H1 (cell line): ENCODE results near the gene CYREN.

Experiments used
- CEBPB ChIP-seq: IDR thresholded peaks from 2 replicates; pipeline ENCODE4 v1.6.1; 2012; ENCODE audit warnings: low read depth, low read length
- CTCF ChIP-seq, 3 experiments: IDR thresholded peaks; 1 replicate in 2 of 3; 2 replicates in 1 of 3; pipeline versions ENCODE4 v1.5.1 to v1.6.1; 2011; ENCODE audit warnings: low read length in 3 of 3, mild to moderate bottlenecking in 3 of 3, inconsistent platforms in 2 of 3, low read depth in 1 of 3, moderate library complexity in 1 of 3; ENCODE audit not compliant: insufficient read depth in 1 of 3; ENCODE audit errors: control extremely low read depth in 1 of 3
- EGR1 ChIP-seq: IDR thresholded peaks from 2 replicates; pipeline ENCODE4 v1.6.1; 2011; ENCODE audit warnings: low read depth, low read length, borderline replicate concordance
- EP300 ChIP-seq, 2 experiments: IDR thresholded peaks; 1 replicate in 1 of 2; 2 replicates in 1 of 2; pipeline ENCODE4 v1.6.1; 2011 to 2012; ENCODE audit warnings: low read depth in 2 of 2, low read length in 2 of 2, mild to moderate bottlenecking in 2 of 2, borderline replicate concordance in 1 of 2, inconsistent platforms in 1 of 2, moderate library complexity in 1 of 2
- HDAC2 ChIP-seq, 2 experiments: fragments of 300-600 bp in 1 of 2; sonication (generic) in 1 of 2; IDR thresholded peaks; 2 replicates each; pipeline ENCODE4 v1.6.1; 2011 to 2012; ENCODE audit warnings: low read depth in 2 of 2, low read length in 2 of 2, mild to moderate bottlenecking in 2 of 2, moderate library complexity in 2 of 2, borderline replicate concordance in 1 of 2, inconsistent platforms in 1 of 2
- JUN ChIP-seq: IDR thresholded peaks from 2 replicates; pipeline ENCODE4 v1.6.1; 2011; ENCODE audit warnings: low read depth, mild to moderate bottlenecking, improper control_type of control experiment, low read length
- JUND ChIP-seq: IDR thresholded peaks from 2 replicates; pipeline ENCODE4 v1.6.1; 2011; ENCODE audit warnings: mild to moderate bottlenecking, improper control_type of control experiment, low read length
- MAX ChIP-seq: IDR thresholded peaks from 2 replicates; pipeline ENCODE4 v1.6.1; 2012; ENCODE audit warnings: inconsistent platforms
- NRF1 ChIP-seq: IDR thresholded peaks from 2 replicates; pipeline ENCODE4 v1.6.1; 2011; ENCODE audit warnings: mild to moderate bottlenecking, low read depth, low read length, improper control_type of control experiment
- POLR2A ChIP-seq, 2 experiments: IDR thresholded peaks; 1 replicate in 1 of 2; 2 replicates in 1 of 2; pipeline ENCODE4 v1.6.1; 2011; ENCODE audit warnings: low read depth in 2 of 2, low read length in 2 of 2, mild to moderate bottlenecking in 2 of 2; ENCODE audit errors: control extremely low read depth in 1 of 2
- RAD21 ChIP-seq, 2 experiments: IDR thresholded peaks in 1 of 2; conservative IDR thresholded peaks in 1 of 2; 2 replicates each; pipeline ENCODE4 v1.6.1; 2011; ENCODE audit warnings: low read depth in 2 of 2, low read length in 2 of 2, improper control_type of control experiment in 1 of 2, inconsistent platforms in 1 of 2, mild to moderate bottlenecking in 1 of 2, moderate library complexity in 1 of 2
- SIN3A ChIP-seq, 2 experiments: IDR thresholded peaks in 1 of 2; conservative IDR thresholded peaks in 1 of 2; 2 replicates each; pipeline ENCODE4 v1.6.1; 2011 to 2012; ENCODE audit warnings: low read length in 2 of 2, improper control_type of control experiment in 1 of 2, low read depth in 1 of 2, mild to moderate bottlenecking in 1 of 2
- SP1 ChIP-seq: IDR thresholded peaks from 2 replicates; pipeline ENCODE4 v1.6.1; 2011; ENCODE audit warnings: low read depth, low read length
- SRF ChIP-seq: IDR thresholded peaks from 2 replicates; pipeline ENCODE4 v1.6.1; 2011; ENCODE audit warnings: mild to moderate bottlenecking, low read depth, low read length, moderate library complexity

- TF ChIP-seq JUN (no peak), CTCF (IDR thresholded peaks at IDR 0.05; ENCODE audit: control extremely low read depth in 1 of 3, insufficient read depth in 1 of 3, low read depth in 1 of 3, low read length in 3 of 3) (no peak), EGR1 (no peak), POLR2A (IDR thresholded peaks at IDR 0.05; ENCODE audit: control extremely low read depth in 1 of 2, low read depth in 2 of 2, low read length in 2 of 2) (no peak), MAX (no peak), EP300 (IDR thresholded peaks at IDR 0.05; ENCODE audit: borderline replicate concordance in 1 of 2, low read depth in 2 of 2, low read length in 2 of 2) (no peak), HDAC2 (IDR thresholded peaks at IDR 0.05; ENCODE audit: borderline replicate concordance in 1 of 2, low read depth in 2 of 2, low read length in 2 of 2) (no peak), CEBPB (no peak), NRF1 (no peak), RAD21 (IDR thresholded peaks at IDR 0.05 in 1 of 2, conservative IDR thresholded peaks at IDR 0.05 in 1 of 2; ENCODE audit: low read depth in 2 of 2, low read length in 2 of 2) (no peak), SP1 (no peak), JUND (no peak), SRF (no peak), SIN3A (conservative IDR thresholded peaks at IDR 0.05 in 1 of 2, IDR thresholded peaks at IDR 0.05 in 1 of 2; ENCODE audit: low read depth in 1 of 2, low read length in 2 of 2) (no peak)
Observed at GRCh38 chr7:135165862-135166261, 4.6 kb downstream of the CYREN start.
